SW480 (cell line): Measurements from ENCODE around the gene SENP8.

Experiments used
- DNase-seq: peaks from one replicate; pipeline ENCODE4 v3.0.0-alpha.2; 2016; ENCODE audit warnings: low spot score

Gene SENP8

GRCh38 chr15:72113347-72114031 is 4.7 kb upstream of the SENP8 start:
- DNase-seq = no peak

GRCh38 chr15:72116731-72117485 is 1.3 kb upstream of the SENP8 start:
- peak; percentile 49 for DNase-seq

GRCh38 chr15:72117486-72118016 is 652 bp upstream of the SENP8 start:
- DNase-seq = peak; percentile 69

GRCh38 chr15:72124218-72124617 is 6.0 kb downstream of the SENP8 start:
- no peak for DNase-seq

- no peak for DNase-seq
These were observed 9.6 kb downstream of the SENP8 start for GRCh38 chr15:72127724-72128322.

GRCh38 chr15:72128359-72128758 is 10.2 kb downstream of the SENP8 start:
- DNase-seq = no peak

GRCh38 chr15:72130272-72130671 is 12.1 kb downstream of the SENP8 start:
- DNase-seq = no peak

- DNase-seq = no peak
These were observed 13.7 kb downstream of the SENP8 start for GRCh38 chr15:72131922-72132321.

- no peak for DNase-seq
These were observed 15.0 kb downstream of the SENP8 start for GRCh38 chr15:72133211-72133610.

- DNase-seq = no peak
These were observed 17.5 kb downstream of the SENP8 start for GRCh38 chr15:72135719-72136118.

- DNase-seq = no peak
These were observed 18.2 kb downstream of the SENP8 start for GRCh38 chr15:72136170-72137051.

- no peak for DNase-seq
These were observed 21.5 kb downstream of the SENP8 start for GRCh38 chr15:72139667-72140066.

GRCh38 chr15:72140088-72140487 is 21.9 kb downstream of the SENP8 start:
- DNase-seq = no peak

GRCh38 chr15:72141171-72142084 is 23.2 kb downstream of the SENP8 start:
- DNase-seq = no peak

- no peak for DNase-seq
These were observed 28.0 kb downstream of the SENP8 start for GRCh38 chr15:72146221-72146620.

GRCh38 chr15:72146934-72147333 is 28.7 kb downstream of the SENP8 start:
- DNase-seq = no peak

- no peak for DNase-seq
These were observed 29.2 kb downstream of the SENP8 start for GRCh38 chr15:72147418-72147817.

GRCh38 chr15:72153269-72154000 is 35.2 kb downstream of the SENP8 start:
- no peak for DNase-seq

- DNase-seq = no peak
These were observed 36.1 kb downstream of the SENP8 start for GRCh38 chr15:72154316-72154715.

GRCh38 chr15:72155003-72155621 is 36.9 kb downstream of the SENP8 start:
- DNase-seq = peak; percentile 28
